SH-SY5Y (cell line): ENCODE results near the gene CCDC61.

Experiments
- GATA2 ChIP-seq: IDR thresholded peaks from 2 replicates; pipeline ENCODE4 v1.6.1; 2011; ENCODE audit warnings: mild to moderate bottlenecking, low read depth, low read length
- GATA3 ChIP-seq: IDR thresholded peaks from 2 replicates; pipeline ENCODE4 v1.6.1; 2011; ENCODE audit warnings: low read depth, mild to moderate bottlenecking, low read length, moderate library complexity

Gene CCDC61

GRCh38 chr19:45968626-45969025, 26.6 kb upstream of the CCDC61 start:
- TF ChIP-seq GATA2 (no peak), GATA3 (no peak)

GRCh38 chr19:45969676-45970075, 25.6 kb upstream of the CCDC61 start:
- TF ChIP-seq GATA3 (no peak), GATA2 (no peak)

- no peak for TF ChIP-seq GATA2
- no peak for TF ChIP-seq GATA3
These were observed 23.9 kb upstream of the CCDC61 start for GRCh38 chr19:45971260-45971902.

GRCh38 chr19:45972081-45972946, 23.0 kb upstream of the CCDC61 start:
- TF ChIP-seq GATA2 (no peak), GATA3 (no peak)

- TF ChIP-seq GATA2: no peak
- TF ChIP-seq GATA3: no peak
These were observed 22.2 kb upstream of the CCDC61 start for GRCh38 chr19:45972947-45973540.

- TF ChIP-seq GATA3 (no peak), GATA2 (no peak)
These were observed 21.5 kb upstream of the CCDC61 start, which contains the start of gene NOVA2 for GRCh38 chr19:45973553-45974338. Gene NOVA2 (minus strand): TSS chr19:45973865. CDS start chr19:45973351, 514 bp downstream.

- TF ChIP-seq GATA2 (no peak), GATA3 (no peak)
These were observed 19.8 kb upstream of the CCDC61 start for GRCh38 chr19:45975306-45976070.

GRCh38 chr19:45976178-45976577, 19.1 kb upstream of the CCDC61 start:
- no peak for TF ChIP-seq GATA3
- TF ChIP-seq GATA2: no peak

- no peak for TF ChIP-seq GATA2
These were observed 17.1 kb upstream of the CCDC61 start for GRCh38 chr19:45978156-45978555.

- TF ChIP-seq GATA3 (no peak), GATA2 (no peak)
These were observed 13.9 kb upstream of the CCDC61 start for GRCh38 chr19:45981350-45981749.

GRCh38 chr19:45985321-45985720, 9.9 kb upstream of the CCDC61 start:
- no peak for TF ChIP-seq GATA3
- TF ChIP-seq GATA2: no peak

- TF ChIP-seq GATA2 (no peak), GATA3 (no peak)
These were observed 5.0 kb upstream of the CCDC61 start for GRCh38 chr19:45990113-45990728.
